Tongue (tissue), 2 donors: ENCODE results near the gene RPL4. TPM values are rescaled to one million over a fixed set of nuclear protein-coding genes. Genes with fewer than 3 reads are reported as not detected.
"Not testable (repeated sequence)": the region's sequence is repeated elsewhere in the genome, so short reads cannot be mapped to it uniquely, and the experiment has no call there.

Source experiments
- DNase-seq: peaks from one replicate; pipeline ENCODE4 v3.0.0-alpha.2; 2015
- total RNA-seq: library from RNA; depleted of rRNA; stranded (reverse); fragments of >200 nt; gene quantifications from one replicate; pipeline ENCODE4 v1.2.3, GENCODE V29; 2014

The RPL4 gene
- total RNA-seq, result 5,398 TPM

DNA sequence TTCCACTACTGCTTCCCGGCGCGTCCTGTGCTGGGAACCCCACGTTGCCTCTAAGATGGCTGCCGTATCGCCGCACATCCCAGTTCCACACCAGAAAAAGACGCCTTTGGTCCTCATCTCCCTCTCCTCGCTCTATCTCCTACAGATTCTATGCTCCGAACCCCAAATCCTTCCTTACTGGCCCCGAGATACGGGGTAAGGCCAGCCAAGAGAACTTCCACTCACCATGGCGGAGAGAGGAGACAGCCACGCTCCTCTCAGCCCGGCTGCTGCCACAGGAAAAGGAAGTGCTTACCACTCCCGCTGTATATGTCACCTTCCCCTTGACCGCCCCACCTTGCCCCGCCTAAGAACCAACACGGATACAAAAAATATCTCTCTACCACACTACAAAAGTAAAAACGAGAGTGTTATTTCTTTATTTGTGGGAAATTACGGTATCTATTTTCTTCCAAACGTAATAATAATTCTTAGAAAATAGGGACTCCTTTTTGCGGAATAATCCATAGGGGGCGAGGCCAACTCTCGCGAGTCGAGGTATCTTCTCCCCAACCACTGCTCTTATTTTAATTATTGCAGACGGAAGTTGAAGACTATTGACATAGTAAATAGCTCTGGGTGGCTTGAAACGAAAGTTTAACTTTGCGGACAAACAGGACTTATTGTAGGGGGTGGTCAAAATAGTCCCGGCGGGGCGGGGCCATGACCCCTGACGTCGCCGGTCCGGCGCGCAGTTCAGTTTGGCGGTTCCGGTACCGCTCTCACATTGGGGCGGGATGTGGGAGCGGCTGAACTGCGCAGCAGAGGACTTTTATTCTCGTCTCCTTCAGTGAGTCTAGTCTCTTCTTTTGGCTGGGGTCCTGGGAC lies at the start of gene RPL4, which contains the start of gene ZWILCH:
Gene RPL4, minus strand, starts transcription at position 293 of the 867 bp plus-strand sequence. Its CDS starts 65 bp downstream, at position 228.
Gene ZWILCH, plus strand, starts transcription at position 764 of the 867 bp plus-strand sequence. Its CDS starts 13 bp downstream, at position 777.
- DNase-seq, result peak; percentile 89

DNA sequence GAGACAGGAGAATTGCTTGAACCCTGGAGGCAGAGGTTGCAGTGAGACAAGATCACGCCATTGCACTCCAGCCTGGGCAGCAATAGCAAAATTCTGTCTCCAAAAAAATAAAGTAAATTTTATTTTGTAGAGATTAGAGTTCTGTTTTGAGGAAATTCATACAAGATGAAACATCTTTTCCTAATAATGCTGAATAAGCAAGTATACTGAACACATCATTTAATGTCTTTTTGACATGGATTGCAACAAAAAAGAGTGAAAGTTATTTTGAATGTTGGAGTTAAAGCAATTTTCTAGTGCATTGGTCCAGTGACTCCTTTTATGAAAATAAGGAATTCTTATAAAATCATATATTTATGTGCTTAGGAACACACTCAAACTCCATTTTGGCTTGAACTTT lies 40.6 kb upstream of the RPL4 start:
- no peak for DNase-seq

DNA sequence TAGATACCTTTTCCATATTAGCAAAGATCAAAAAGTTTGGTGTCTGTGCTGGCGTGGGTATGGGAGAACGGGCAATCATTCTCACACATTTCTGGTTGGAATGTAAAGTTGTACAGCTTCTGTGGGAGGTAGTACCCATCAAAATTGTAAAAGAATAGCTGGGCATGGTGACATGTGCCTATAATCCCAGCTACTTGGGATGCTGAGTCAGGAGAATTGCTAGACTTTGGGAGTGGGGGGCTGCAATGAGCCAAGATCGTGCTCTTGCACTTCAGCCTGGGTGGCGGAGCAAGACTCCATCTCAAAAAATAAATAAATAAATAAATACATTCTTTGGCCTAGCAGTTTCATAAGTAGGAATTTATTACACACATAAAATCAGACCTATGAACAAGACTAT lies 38.2 kb upstream of the RPL4 start:
- DNase-seq, result no peak

DNA sequence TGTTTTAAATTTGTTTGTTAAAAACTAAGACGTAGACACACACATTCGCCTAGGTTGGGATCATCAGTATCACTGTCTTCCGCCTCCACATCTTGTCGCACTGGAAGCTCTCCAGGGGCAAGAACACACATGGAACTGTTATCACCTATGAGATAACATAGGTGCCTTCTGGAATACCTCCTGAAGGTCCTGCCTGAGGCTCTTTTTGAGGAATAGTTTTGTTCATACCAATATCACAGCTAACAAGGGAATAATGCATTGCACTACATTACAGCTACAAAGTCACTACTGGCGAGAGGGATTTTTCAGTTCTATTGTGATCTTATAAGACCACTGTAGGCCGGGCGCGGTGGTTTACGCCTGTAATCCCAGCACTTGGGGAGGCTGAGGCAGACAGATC lies 30.4 kb upstream of the RPL4 start:
- DNase-seq, result no peak

DNA sequence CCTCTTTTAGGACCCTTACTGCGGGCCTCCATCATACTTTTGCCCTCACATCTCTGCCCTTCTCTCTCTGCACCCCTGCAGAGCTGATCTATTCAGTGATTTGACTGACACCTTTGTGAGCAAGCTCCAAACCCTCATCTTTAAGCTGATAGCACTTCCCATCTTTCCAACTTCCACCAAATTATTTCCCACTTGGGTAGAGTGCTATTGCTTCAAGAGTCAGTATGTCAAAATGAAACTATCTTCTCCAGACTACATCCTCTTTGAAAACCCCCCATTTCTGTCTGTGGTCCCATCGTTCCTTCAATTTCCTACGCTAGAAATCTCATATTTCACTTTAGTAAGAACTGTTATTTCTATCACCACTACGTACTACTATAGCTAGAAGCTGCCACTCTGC lies 20.2 kb upstream of the RPL4 start:
- no peak for DNase-seq

DNA sequence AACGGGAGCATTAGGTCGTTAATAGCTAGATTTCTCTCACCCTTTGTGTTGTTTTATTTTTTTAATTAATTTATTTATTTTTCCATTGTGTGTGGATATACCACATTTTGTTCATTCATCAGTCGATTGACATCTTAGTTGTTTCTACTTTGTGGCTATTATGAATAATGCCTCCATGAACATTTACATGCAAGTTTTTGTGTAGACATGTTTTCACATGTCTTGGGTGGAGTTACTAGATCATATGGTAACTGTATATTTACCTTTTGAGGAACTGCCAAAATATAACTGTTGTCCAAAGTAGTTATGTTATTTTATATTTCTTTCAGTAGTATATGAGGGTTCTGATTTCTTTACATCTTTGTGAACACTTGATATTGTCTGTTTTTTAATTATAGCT lies 19.3 kb upstream of the RPL4 start:
- DNase-seq, result no peak

DNA sequence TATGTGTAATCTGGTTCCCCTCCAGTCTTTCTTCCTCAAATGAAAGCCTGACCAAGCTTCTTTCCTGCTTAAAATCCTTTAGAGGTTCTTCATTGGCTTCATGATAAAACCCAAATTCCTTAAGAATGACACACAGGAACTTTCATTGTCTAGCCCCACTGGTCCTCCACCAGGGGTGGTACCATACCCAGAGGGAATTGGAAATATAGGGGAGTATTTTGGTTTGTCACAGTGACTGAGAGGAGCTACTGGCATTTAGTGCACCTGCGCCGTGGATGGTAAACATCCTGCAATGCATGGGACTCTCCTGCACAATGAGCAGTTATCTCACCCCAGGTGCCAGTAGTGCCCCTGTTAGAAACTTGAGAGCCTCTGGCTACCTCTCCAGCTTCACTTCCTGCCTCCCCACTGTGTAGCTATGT lies 11.3 kb upstream of the RPL4 start:
- no peak for DNase-seq

DNA sequence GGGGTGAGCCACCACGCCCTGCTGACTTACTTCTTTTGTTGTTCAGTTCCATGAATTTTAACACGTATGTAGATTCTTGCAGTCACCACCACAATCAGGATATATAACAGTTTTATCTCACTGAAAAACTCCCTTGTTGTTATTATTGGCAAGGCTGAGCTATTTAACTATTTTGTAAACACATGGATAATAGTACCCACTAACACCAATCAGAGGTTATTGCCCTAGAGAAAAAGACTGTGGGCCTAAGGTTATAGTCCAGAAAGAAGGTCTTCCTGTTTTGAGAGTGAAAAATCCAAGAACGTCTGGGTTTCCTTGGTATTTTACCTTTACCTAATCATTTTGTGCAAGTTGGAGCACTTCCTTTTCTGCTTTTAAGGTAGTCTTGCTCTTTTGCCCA lies 9.9 kb upstream of the RPL4 start:
- no peak for DNase-seq

DNA sequence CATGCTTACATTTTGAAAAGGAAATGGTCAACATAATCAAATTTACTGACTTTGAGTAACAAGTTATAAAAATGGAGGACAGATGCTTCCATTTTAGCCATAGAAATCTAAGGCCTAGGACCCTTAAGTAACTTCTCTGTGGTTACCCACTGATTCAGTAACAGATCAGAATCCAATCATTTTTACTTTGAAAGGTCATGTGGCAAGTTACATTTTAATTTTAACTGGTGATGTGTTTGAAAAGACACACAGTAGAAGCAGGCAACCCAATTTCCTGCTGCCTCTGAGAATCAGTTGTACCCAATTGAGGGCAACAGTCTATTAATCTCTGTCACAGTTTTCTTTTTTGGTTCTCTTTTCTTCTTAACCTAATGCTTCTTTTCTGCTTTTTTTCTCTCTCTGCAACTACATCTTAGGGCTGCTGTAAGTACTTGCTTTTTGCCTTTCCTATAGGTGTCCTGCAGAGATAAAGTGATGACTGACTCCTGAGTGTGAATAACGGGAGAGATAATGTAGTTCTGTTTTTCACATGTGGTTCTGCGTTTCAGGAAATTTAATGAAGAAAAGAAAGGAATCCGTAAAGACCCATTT lies 3.7 kb upstream of the RPL4 start:
- no peak for DNase-seq

DNA sequence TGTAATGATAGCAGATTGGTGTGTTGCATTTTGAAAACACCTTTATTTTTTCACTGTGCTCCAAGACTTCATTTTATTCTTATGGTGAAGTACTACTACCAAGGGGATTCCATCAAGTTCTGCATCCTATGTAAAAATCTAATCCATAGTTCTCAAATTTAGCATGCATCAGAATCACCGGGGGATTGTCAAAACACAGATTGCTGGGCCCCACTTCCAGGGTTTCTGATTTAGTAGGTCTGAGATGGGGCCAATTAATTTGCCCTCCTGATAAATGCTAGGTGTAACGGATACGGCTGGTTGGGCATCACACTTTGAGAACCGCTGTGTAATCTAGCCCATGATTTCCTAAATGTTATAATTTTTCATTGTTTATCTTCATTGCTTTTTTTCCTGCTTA lies 1.2 kb upstream of the RPL4 start:
- DNase-seq, result no peak

DNA sequence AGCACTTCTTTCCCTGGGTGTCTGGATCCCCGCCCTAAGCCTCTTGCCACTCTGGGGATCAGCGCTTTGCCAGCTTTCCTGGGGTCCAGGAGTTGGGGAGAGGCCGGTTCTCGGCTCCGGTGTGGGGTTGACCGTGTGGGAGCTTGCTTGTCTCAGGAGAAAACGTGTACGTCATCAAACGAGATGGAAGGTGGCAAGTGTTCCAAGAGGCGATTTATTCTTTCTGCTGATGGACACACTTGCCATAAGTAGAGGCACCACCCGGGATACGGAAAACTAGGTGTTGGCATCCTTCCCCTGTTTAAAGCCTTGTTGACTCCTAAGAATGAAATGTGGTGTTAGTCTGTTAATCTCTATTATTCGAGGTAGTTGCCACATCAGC lies 766 bp upstream of the RPL4 start:
- no peak for DNase-seq

DNA sequence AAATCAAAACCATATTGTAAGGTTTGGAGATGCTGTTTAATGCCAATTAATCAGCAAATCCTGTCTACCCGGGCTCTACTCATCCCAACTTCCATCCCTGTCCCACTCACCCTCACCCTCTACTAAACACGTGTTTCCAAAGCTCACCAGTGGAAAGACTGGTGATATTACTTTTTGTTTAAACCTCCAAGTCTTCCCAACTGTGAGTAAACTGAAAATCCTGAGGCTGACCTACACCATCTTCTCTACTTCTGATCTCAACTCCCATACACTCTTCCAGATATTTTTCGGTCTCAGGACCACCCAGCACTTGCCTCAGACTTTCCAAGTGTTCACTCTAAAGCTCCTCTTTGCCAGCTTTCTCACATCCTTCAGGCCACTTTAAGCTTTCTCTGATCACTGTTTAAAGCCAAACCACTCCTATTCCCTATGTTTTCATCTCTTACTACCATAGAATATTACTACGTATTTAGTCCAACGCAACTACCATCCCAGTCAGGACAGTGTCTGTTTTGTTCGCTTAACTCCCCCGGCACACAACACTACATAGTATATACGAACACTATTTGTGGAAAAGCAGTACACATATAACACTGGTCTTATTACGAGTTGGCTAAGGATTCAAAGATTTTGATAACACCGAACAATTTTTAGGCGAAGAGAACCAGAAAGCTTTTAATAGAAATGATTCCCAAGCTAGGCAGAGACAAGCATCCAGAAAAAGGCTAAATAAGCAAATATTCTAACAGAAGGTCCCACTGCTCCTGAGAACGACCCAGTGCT lies 684 bp downstream of the RPL4 start:
- no peak for DNase-seq

DNA sequence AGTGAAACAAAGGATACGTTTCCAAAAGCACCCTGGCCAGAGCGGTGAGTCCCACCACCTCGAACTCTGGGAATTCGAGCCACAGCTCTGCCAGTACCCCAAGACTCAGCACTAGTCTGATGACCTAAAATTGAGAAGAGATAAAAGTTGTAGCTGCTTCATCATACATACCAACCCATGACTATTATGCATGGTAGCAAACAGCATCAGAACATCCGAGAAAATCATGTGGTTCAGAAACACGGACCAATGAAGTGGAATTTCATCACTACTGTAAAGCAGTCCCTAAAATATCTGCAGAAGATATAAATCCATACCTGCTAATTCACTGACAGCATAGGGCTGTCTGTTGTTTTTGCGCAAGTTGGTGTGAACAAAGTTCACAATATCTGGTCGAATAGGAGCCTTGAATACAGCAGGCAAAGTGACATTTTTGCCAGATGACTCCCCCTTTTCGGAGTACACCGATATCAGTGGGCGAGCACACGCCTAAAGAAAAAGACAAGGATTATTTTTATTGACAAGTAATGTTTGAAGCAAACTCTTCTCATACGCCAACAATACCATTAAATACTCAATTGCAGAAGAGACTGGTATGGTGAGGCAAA lies 1.5 kb downstream of the RPL4 start:
- DNase-seq, result not testable (repeated sequence)

DNA sequence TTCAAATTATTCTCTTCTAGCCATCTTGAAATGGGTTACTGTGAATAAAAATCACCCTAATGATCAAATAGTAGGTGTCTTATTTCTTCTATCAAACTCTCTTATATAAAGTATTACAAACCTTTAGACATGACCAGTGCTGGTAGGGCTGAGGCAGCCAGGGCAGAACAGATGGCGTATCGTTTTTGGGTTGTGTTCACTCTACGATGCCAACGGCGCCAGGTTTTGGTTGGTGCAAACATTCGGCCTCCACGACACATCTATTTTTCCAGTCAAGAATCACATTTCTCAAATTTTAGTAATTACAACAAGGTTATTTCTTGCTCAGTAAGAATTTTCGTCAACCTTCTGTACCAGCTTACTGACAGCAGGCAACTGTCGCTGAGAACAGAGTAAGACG lies 2.2 kb downstream of the RPL4 start:
- no peak for DNase-seq

DNA sequence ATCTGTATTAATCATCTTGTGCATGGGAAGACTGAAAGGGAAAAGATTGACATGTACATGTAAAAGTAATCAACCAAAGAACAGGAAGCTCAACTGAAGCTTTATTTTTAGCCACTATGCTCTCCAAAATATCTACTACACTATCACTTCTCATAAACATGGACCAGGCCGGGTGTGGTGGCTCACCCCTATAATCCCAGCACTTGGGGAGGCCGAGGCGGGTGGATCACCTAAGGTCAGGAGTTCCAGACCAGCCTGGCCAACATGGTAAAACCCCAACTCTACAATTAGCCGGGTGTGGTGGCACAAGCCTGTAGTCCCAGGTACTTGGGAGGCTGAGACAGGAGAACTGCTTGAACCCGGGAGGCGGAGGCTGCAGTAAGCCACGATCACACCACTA lies 4.3 kb downstream of the RPL4 start:
- DNase-seq, result not testable (repeated sequence)

DNA sequence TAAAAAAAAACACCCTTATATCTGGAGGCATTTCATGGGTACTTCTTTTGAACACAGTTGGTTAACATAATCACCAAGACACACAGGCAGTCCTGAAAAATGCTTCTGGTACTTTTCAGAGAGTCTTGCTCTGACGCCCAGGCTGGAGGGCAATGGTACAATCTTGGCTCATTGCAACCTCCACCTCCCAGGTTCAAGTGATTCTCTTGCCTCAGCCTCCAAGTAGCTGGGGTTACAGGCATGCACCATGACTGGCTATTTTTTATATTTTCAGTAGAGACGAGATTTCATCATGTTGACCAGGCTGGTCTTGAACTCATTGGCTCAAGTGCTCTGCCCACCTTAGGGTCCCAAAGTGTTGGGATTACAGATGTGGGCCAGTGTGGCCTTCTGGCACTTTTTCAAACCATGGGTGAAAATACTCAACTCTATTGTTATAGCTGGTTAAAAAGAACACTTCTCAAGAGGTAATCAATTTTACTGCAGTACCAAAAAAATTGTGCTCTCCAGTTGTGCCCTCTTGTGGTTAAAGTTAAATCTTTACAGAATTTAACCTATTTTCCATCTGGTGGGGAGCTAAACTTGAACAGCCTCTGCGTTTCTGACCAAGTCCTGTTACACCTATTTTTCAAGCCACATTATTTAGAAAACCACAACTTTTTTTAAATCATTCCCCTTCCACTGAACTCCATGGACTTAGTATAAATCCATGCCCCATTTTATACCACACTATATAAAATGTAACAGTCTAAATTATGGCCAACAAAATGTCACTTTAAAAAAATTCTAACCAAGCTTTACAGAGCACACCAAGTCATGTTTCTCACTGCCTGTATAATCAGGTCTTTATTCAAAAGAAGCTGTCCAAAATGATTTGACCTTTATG lies 5.9 kb downstream of the RPL4 start:
- DNase-seq, result peak; percentile 55

DNA sequence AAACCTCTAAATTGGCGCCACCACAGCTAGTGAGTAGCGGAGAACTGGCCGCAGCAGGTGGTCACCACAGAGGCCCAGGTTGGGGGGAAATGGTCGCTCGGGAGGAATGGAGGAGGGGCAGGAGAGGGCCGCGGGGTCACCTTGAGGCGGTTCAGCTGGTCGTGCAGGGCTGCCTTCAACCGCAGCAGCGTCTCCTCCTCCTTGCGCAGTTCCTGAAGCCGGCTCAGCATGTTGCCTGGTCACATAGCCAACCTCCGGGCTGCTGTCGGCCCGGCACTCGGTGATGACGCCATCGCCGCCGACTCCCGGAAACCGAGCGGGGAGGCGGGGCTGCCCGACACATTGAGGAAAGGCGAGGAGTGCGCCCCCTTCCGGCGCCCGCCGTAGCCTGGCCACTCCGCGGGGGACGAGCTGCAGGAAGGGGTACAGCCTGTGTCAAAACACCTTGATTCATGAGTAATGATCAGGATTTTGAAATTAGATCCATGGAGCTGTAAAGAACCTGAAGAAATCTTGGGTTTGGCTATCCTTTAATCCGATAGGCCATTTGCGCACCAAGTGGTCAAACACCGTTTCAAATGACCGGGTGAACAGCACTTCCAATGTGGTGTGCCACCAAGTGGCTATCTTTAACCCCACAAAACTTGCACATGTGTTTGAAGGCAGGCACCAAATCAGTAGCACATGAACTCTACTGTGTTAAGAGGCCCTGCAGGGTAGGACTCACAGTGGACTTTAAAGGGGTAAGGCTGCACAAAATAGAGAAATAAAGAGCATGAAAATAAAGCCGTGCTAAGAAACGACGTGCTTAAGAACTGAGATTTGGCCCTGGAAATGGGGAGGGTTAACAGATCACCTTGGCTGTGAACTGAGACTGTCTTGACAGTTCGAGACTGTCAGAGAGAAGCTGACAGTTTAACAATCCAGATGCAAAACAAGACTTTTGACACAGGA lies 6.9 kb downstream of the RPL4 start, which contains the start of gene SNAPC5:
Gene SNAPC5, minus strand, starts transcription at position 261 of the 954 bp plus-strand sequence. Its CDS starts 31 bp downstream, at position 230.
- DNase-seq, result peak; percentile 97

DNA sequence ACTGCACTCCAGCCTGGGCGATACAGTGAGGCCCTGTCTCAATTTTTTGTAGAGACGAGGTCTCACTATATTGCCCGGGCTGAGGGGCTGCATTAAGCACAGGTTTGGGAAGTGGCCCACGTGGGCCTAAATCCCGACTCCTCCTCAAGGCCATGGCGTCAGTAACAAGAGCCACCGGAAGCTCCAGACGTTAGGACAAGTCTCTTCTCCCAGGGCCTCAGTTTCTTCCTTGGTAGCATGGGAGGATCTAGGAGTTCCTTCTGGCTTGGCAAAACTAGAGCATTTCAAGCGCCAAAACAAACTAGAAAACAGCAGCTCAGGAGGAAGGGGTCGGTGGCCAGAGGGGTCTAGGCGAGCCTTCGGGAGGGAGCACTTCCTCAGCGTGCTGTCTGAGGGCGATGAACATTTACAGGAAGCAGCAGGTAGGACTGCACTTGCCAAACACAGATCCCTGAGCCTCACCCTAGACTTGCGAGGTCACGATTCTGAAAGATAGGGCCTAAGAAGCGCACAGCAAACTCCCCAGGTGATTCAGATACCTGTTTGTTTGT lies 7.6 kb downstream of the RPL4 start:
- no peak for DNase-seq

DNA sequence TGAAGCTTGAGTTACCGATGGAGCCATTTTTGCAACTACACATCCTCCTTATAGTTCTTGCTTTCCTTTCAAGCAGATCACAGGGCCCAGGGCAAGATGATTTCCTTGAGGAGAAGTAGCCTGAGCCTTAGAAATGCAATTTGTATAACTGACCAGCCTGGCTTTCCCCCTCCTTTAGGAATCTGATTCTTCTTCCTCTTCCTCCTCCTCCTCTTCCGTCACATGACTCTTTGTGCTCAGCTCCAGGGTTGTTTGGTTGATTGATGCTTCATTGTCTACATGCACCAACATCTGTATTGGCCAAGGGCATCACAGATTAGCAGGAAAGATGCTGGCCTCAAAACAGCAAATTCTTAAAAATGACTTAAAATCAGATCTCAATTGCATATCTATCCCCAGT lies 10.4 kb downstream of the RPL4 start:
- DNase-seq, result no peak

DNA sequence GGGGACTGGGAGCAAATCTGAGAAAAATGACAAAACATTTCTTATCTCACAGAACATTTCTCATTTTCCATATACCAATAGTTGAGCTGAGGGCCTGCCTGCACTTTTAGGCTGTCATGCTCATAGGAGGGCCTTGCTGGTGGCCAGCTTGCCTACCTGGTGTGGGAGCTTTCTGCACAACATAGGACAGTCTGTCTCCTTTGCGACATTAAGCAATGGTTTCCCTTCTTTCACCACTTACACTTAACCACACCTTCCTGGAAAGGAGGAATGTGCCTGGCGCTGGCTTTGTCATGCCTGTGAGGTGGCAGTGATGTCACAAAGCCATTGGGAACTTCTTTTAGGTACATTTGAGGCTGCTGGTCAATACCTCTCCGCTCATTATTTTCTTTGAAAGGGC lies 12.8 kb downstream of the RPL4 start:
- no peak for DNase-seq
